Measurements from ENCODE around the gene UFSP1. TPM values are rescaled to one million over a fixed set of nuclear protein-coding genes. Genes with fewer than 3 reads are reported as not detected.

UFSP1 gene
- total and polyA plus RNA-seq, 4 donors = 2.3 to 4.9 (median 3.2) TPM

- 81% methylated on average over 22 of the region's 22 CpGs for WGBS
- Histone ChIP-seq H3K36me3 (ENCODE audit: control insufficient read depth in 4 of 4, insufficient read depth in 3 of 4, low read depth in 1 of 4, low read length in 3 of 4) (peaks cover 25 to 69% (median 58%) of the 10 kb centered on the region in 4 donors), H3K9me3 (ENCODE audit: control insufficient read depth in 4 of 4, low read length in 3 of 4) (no peaks in the 10 kb centered on the region), H3K27ac (ENCODE audit: low read depth in 1 of 2, low read length in 2 of 2) (no peak overlapping the region), H3K4me1 (ENCODE audit: control insufficient read depth in 4 of 4, insufficient read depth in 4 of 4, low read length in 3 of 4) (peaks cover 16 to 33% (median 26%) of the 10 kb centered on the region in 4 donors), H3K9ac (ENCODE audit: low read depth in 1 of 2, low read length in 2 of 2) (no peak overlapping the region), H3K4me3 (ENCODE audit: low read depth in 1 of 3, low read length in 3 of 3) (no peak overlapping the region), H3K27me3 (ENCODE audit: control insufficient read depth in 4 of 4, insufficient read depth in 4 of 4, low read length in 3 of 4) (no peaks in the 10 kb centered on the region)
- DNase-seq (ENCODE audit: low spot score) = no peak
- TF ChIP-seq SP1 (IDR thresholded peaks at IDR 0.05) (peak; percentile 34), JUND (IDR thresholded peaks at IDR 0.05) (no peak), NR2F2 (IDR thresholded peaks at IDR 0.05) (no peak), TAF1 (conservative IDR thresholded peaks at IDR 0.05) (no peak), RXRA (IDR thresholded peaks at IDR 0.05) (no peak), HNF4A (conservative IDR thresholded peaks at IDR 0.05) (peak in 1 of 2 donors; percentile 47), GABPA (IDR thresholded peaks at IDR 0.05 in 1 of 2, conservative IDR thresholded peaks at IDR 0.05 in 1 of 2) (no peak), RAD21 (IDR thresholded peaks at IDR 0.05) (no peak)
- TF ChIP-seq, protein P1, sequence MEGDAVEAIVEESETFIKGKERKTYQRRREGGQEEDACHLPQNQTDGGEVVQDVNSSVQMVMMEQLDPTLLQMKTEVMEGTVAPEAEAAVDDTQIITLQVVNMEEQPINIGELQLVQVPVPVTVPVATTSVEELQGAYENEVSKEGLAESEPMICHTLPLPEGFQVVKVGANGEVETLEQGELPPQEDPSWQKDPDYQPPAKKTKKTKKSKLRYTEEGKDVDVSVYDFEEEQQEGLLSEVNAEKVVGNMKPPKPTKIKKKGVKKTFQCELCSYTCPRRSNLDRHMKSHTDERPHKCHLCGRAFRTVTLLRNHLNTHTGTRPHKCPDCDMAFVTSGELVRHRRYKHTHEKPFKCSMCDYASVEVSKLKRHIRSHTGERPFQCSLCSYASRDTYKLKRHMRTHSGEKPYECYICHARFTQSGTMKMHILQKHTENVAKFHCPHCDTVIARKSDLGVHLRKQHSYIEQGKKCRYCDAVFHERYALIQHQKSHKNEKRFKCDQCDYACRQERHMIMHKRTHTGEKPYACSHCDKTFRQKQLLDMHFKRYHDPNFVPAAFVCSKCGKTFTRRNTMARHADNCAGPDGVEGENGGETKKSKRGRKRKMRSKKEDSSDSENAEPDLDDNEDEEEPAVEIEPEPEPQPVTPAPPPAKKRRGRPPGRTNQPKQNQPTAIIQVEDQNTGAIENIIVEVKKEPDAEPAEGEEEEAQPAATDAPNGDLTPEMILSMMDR (IDR thresholded peaks at IDR 0.05; ENCODE audit: low read depth, low read length, missing input control) = no peak
These were observed 3.9 kb downstream of the UFSP1 start for GRCh38 chr7:100885440-100886141.

- peaks cover 16 to 28% (median 23%) of the 10 kb centered on the region in 4 donors for H3K4me1 ChIP-seq (ENCODE audit: control insufficient read depth in 4 of 4, insufficient read depth in 4 of 4, low read length in 3 of 4)
- H3K27me3 ChIP-seq (ENCODE audit: control insufficient read depth in 4 of 4, insufficient read depth in 4 of 4, low read length in 3 of 4) = no peaks in the 10 kb centered on the region
- H3K9ac ChIP-seq (ENCODE audit: low read depth in 1 of 2, low read length in 2 of 2) = no peak overlapping the region
- WGBS = 93% methylated on average over 29 of the region's 29 CpGs
- DNase-seq (ENCODE audit: low spot score) = no peak
- no peak overlapping the region for H3K4me3 ChIP-seq (ENCODE audit: low read depth in 1 of 3, low read length in 3 of 3)
- H3K9me3 ChIP-seq (ENCODE audit: control insufficient read depth in 4 of 4, low read length in 3 of 4) = no peaks in the 10 kb centered on the region
- peaks cover 26 to 70% (median 59%) of the 10 kb centered on the region in 4 donors for H3K36me3 ChIP-seq (ENCODE audit: control insufficient read depth in 4 of 4, insufficient read depth in 3 of 4, low read depth in 1 of 4, low read length in 3 of 4)
- no peak overlapping the region for H3K27ac ChIP-seq (ENCODE audit: low read depth in 1 of 2, low read length in 2 of 2)
- TF ChIP-seq RAD21 (IDR thresholded peaks at IDR 0.05) (no peak), FOXA2 (IDR thresholded peaks at IDR 0.05) (no peak), RXRA (IDR thresholded peaks at IDR 0.05) (no peak), MAX (IDR thresholded peaks at IDR 0.05) (no peak), NR2F2 (IDR thresholded peaks at IDR 0.05) (no peak), TAF1 (conservative IDR thresholded peaks at IDR 0.05) (no peak), GABPA (IDR thresholded peaks at IDR 0.05 in 1 of 2, conservative IDR thresholded peaks at IDR 0.05 in 1 of 2) (no peak), HNF4G (IDR thresholded peaks at IDR 0.05) (no peak), ATF3 (IDR thresholded peaks at IDR 0.05) (no peak), SP1 (IDR thresholded peaks at IDR 0.05) (no peak), REST (IDR thresholded peaks at IDR 0.05) (no peak), JUND (IDR thresholded peaks at IDR 0.05) (no peak)
- TF ChIP-seq, protein P1 (IDR thresholded peaks at IDR 0.05; ENCODE audit: low read depth, low read length, missing input control) = no peak
These were observed 4.6 kb downstream of the UFSP1 start for GRCh38 chr7:100884736-100885439.
